GM12874 (cell line): ENCODE measurements around the gene PRKN.

Experiments
- TF ChIP-seq, protein P1 (sequence below): IDR thresholded peaks from 2 replicates; pipeline ENCODE4 v1.5.1; 2011; ENCODE audit warnings: low read depth, mild to moderate bottlenecking, control low read depth, low read length, moderate library complexity; ENCODE audit not compliant: insufficient read depth

Gene PRKN

DNA sequence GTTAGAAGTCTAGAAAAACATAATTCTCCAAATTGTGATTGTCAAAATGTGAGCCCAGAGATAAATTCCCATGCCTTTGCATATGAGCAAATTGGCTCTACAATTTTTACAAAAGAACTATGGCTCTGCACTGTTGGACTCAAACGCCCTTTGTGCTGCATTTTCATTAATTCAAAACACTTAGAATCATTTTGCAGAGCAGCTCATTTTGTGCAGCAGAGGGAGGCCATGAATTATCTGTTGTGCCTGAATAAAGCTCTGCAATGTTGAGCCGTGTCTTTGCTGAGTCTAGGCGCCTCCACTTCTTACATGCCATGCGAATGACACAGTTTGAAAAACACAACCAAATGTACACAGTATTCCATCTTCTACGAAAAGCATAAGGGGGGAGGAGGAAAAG lies 230.2 kb downstream of the PRKN start:
- TF ChIP-seq, protein P1, sequence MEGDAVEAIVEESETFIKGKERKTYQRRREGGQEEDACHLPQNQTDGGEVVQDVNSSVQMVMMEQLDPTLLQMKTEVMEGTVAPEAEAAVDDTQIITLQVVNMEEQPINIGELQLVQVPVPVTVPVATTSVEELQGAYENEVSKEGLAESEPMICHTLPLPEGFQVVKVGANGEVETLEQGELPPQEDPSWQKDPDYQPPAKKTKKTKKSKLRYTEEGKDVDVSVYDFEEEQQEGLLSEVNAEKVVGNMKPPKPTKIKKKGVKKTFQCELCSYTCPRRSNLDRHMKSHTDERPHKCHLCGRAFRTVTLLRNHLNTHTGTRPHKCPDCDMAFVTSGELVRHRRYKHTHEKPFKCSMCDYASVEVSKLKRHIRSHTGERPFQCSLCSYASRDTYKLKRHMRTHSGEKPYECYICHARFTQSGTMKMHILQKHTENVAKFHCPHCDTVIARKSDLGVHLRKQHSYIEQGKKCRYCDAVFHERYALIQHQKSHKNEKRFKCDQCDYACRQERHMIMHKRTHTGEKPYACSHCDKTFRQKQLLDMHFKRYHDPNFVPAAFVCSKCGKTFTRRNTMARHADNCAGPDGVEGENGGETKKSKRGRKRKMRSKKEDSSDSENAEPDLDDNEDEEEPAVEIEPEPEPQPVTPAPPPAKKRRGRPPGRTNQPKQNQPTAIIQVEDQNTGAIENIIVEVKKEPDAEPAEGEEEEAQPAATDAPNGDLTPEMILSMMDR: no peak

GRCh38 chr6:162493917-162494316 lies 233.6 kb downstream of the PRKN start:
- TF ChIP-seq, protein P1: no peak

- TF ChIP-seq, protein P1: no peak
Measured at GRCh38 chr6:162491637-162492036, 235.9 kb downstream of the PRKN start.

- TF ChIP-seq, protein P1: no peak
Measured at GRCh38 chr6:162489101-162489976, 238.2 kb downstream of the PRKN start.

DNA sequence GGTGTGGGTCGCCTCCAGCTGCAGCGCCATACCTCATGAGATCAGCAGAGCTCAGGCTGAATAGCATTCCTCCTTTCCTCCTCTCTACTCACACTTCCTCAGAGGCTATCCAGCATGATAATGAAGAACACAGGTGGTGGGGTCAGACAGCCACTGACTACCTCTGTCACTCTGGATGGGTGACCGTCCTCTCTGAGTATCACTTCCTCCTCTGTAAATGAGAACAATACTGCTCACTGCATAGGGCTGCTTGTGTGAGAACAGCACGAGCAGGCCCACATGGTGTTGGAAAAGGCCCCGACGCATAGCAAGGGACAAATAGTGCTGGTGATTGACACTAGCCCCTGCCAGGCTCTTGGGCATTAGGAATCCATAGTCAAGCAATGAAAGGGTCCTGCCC lies 239.1 kb downstream of the PRKN start:
- TF ChIP-seq, protein P1: no peak

- TF ChIP-seq, protein P1: no peak
Measured at GRCh38 chr6:162485464-162485863, 242.1 kb downstream of the PRKN start.

DNA sequence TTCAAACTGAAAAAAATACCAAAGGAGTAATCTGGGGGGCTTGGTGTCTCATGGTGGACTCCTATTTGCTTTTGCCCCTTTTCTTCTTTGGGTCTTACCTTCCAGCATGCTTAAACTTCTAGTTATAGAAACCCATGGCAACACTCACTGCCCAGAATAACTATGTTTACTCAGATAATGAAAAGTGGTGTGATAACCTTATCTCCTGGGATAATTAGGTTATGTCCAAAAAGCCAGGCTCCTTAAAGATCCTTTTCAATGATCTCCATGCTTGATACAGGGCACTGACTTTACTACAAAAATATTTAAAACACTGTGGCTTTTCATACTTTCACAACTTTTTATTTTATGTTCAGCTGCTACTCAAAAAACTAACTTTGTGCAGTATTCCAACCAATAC lies 245.6 kb downstream of the PRKN start:
- TF ChIP-seq, protein P1: no peak
